GM19467 (cell line): ENCODE results near the gene PROKR1.

Experiments used
- ATAC-seq: cut with Tn5 transposase; IDR thresholded peaks from one replicate; pipeline ENCODE4 v1.9.1; 2021; ENCODE audit warnings: mild to moderate bottlenecking, moderate library complexity; ENCODE audit not compliant: unreplicated experiment

Gene PROKR1

GRCh38 chr2:68695971-68696370 lies 52.6 kb downstream of the PROKR1 start:
- no peak for ATAC-seq

DNA sequence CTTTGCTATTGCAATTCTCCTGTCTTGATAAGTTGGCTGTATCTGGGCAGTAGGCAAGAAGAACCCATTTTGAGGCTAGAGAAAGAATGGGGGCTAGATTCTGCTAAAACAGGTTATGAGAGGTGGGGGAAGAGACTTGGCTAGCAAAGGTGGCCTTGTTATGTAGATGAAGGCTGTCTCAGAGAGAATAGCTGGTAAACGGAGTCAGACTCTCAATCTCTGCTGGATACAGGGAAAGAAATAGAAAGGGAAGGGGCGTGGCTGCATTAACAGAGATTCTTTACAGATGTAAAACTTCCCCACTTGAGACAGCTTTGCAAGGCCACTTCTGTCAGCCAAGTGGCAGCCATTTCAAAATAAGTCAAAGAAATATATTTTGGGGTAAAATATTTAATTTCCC lies 53.2 kb downstream of the PROKR1 start:
- no peak for ATAC-seq

GRCh38 chr2:68698567-68699377 lies 55.4 kb downstream of the PROKR1 start:
- no peak for ATAC-seq

- no peak for ATAC-seq
Observed at GRCh38 chr2:68700560-68700959, 57.2 kb downstream of the PROKR1 start.

DNA sequence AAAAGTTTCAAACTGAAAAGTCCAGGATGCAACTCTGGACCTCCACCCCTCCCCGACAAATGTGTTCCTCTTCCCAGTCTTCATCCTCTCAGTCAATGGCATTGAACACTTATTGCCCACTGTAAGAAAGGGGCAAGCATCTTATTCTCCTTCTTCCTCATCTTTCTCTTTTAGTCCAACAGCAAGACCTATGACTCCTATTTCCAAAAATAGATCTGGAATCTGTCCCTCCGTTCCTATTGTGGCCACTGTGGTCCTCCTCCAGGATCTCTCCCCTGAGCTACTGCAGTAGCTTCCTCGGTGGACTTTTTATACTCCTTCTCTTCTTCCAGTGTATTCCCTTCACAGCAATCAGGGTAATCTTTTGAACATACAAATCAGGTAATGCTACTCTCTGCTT lies 63.3 kb downstream of the PROKR1 start:
- no peak for ATAC-seq
